NCI-H2196 treated with DMSO at 0.1 percent for 48 hours (cell line): Measurements from ENCODE around the gene CALM3.
"Not testable (repeated sequence)": the region's sequence is repeated elsewhere in the genome, so short reads cannot be mapped to it uniquely, and the experiment has no call there.

Experiments
- DNase-seq: peaks from one replicate; lab custom pipeline; 2025; ENCODE audit not compliant: unreplicated experiment; lab: John Stamatoyannopoulos, UW

Gene CALM3

GRCh38 chr19:46601318-46602224, at the start of gene CALM3:
CALM3 (plus strand) TSS chr19:46601330; CDS start chr19:46601435, 105 bp downstream.
- no peak for DNase-seq

- DNase-seq: no peak
These were observed 48.2 kb upstream of the CALM3 start for GRCh38 chr19:46552891-46553290.

DNA sequence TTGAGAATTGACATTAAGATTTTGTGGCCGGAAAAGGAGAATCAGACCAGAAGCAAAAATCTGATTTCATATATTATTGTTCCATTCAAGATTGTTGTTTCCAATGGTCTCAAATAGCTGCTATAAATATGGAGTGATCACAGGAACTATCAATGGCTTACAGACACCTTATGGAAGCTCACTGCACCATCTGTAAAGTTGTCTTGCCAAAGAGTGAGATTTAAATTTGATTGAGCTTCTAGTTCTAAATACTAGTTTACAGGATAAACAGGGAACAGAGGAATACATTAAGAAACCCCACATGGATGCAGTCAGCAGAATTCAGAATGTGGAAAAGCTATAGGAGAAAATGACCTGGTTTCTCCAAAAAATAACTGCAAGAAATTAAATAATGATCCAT, 47.0 kb upstream of the CALM3 start:
- no peak for DNase-seq

- no peak for DNase-seq
These were observed 45.4 kb upstream of the CALM3 start for GRCh38 chr19:46555628-46556280.

- DNase-seq: not testable (repeated sequence)
These were observed 44.7 kb upstream of the CALM3 start for GRCh38 chr19:46556471-46556870.

DNA sequence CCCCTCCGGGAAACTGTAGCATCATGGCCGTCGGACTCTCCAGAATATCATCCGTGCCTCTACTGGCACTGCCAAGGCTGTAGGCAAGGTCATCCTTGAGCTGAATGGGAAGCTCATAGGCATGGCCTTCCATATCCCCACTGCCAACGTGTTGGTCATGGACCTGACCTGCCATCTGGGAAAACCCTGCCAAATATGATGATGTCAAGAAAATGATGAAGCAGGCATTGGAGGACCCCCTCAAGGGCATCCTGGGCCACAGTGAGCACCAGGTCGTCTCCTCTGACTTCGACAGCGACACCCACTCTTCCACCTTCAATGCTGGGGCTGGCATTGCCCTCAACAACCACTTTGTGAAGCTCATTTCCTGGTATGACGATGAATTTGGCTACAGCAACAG, 41.9 kb upstream of the CALM3 start:
- DNase-seq: no peak

DNA sequence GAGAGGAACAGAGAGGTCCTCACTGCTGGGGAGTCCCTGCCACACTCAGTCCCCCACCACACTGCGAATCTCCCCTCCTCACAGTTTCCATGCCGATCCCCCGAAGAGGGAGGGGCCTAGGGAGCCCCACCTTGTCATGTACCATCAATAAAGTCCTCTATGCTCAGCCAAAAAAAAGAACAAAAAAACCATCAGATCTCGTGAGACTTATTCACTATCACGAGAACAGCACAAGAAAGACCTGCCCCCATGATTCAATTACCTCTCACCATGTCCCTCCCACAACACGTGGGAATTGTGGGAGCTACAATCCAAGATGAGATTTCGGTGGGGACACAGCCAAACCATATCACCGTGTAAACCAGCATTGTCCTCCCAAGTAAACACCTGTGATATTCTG, 41.5 kb upstream of the CALM3 start:
- not testable (repeated sequence) for DNase-seq

GRCh38 chr19:46564701-46565100, 36.4 kb upstream of the CALM3 start:
- no peak for DNase-seq

DNA sequence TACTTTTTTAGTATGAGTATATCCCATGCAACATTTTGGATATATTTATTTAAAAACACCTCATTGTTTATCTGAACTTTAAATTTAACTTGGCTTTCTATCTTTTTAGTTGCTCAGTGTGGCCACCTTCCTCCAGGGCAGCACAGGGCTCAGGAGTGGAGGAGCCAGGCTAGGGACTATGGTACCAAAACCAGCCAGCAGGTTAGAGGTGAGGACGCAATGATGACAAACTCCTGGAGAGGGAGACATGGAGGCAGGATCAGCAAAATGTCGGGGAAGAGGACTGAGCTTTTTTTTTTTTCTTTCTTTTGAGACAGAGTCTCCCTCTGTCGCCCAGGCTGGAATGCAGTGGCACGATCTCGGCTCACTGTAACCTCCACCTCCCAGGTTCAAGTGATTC, 29.6 kb upstream of the CALM3 start:
- no peak for DNase-seq

DNA sequence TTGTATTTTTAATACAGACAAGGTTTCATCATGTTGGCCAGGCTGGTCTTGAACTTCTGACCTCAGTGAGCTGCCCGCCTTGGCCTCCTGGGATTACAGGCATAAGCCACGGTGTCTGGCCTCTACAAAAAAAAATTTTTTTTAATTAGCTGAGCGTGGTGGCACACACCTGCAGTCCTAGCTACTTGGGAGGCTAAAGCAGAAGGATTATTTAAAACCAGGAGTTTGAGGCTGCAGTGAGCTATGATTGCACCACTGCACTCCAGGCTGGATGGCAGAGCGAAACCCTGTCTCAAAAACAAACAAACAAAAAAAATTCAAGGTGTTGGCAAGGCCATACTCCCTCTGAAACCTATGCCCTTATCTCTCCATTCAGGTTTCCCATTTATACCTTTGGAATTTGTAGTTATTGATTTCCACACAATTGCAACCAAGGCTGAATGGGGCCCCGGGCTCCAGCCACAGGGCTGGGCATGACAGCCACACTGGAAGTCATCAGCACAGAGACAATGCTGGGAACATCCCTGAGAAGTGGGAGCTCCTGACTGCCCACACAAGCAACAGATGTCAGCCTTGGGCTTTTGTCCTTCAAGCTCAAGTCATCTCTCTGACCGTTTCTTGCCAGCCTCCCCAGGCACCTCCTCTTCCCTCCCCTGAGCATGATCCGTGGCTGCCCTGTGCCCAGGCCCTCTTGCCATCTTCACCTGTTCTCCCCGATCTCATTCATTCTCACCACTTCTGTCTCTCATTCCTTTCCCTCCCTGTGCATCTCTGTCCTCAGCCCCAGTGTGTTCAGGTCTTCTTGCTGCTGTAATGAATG, 27.2 kb upstream of the CALM3 start:
- no peak for DNase-seq

- DNase-seq: no peak
These were observed 26.6 kb upstream of the CALM3 start for GRCh38 chr19:46574533-46574932.

DNA sequence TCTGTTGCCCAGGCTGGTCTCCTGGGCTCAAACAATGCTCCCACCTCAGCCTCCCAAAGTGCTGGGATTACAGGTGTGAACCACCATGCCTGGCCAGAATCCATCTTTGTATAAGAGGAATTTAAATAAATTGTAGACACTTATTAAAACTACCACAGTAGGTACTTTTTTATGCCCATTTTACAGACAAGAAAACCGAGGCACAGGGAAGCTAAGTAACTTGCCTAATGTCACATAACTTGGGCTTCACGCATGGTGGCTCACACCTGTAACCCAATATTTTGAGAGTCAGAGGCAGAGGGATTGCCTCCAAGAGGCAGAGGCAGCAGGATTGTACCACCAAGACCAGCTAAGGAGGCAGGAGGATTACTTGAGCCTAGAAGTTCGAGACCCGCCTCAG, 22.7 kb upstream of the CALM3 start:
- DNase-seq: no peak

GRCh38 chr19:46579361-46579879, 21.7 kb upstream of the CALM3 start:
- DNase-seq: no peak

DNA sequence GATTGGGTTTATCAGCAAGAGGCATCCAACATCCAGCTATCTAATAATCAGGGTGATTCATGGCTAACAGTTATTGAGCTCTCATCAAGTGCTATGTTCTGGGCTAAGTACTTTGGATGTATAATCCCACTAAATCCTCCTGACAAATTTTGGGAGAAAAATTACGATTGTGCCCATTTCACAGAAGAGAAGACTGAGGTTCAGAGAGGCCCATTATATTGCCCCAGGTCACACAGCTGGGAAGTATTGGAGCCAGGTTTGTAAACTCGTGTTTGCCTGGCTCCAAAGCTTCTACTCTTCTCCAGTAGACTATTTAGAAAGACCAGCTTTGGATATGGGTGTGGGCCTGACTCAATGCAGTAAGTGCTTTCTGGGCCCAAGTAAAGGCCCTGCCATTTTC, 20.9 kb upstream of the CALM3 start:
- no peak for DNase-seq

GRCh38 chr19:46585539-46585938, 15.6 kb upstream of the CALM3 start:
- DNase-seq: no peak

DNA sequence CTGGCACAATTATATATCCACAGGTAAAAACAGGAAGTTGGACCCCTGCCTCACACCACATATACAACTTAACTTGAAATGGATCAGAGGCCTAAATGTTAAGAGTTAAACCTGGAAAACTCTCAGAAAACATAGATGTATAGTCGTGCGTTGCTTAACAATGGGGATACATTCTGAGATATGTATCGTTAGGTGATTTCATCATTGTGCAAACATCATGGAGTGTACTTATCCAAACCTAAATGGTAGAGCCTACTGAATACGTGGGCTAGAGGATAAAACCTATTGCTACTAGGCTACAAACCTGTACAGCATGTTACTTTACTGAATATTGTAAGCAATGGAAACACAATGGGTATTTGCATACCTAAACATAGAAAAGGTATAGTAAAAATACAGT, 14.8 kb upstream of the CALM3 start:
- DNase-seq: no peak

- no peak for DNase-seq
These were observed 13.3 kb upstream of the CALM3 start for GRCh38 chr19:46587861-46588260.

DNA sequence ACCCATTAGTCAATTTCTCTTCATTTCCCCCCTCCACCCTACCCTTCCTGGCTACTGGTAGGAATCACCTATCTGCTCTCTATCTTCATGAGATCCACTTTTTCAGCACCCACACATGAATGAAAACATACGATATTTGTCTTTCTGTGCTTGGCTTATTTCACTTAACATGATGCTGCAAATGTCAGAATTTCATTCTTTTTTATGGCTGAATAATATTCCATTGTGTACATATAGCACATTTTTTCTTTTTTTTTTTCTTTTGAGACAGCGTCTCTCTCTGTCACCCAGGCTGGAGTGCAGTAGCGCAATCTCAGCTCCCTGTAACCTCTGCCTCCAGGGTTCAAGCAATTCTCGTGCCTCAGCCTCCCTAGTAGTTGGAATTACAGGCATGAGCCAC, 9.9 kb upstream of the CALM3 start:
- DNase-seq: no peak

GRCh38 chr19:46591870-46592269, 9.3 kb upstream of the CALM3 start:
- DNase-seq: no peak

DNA sequence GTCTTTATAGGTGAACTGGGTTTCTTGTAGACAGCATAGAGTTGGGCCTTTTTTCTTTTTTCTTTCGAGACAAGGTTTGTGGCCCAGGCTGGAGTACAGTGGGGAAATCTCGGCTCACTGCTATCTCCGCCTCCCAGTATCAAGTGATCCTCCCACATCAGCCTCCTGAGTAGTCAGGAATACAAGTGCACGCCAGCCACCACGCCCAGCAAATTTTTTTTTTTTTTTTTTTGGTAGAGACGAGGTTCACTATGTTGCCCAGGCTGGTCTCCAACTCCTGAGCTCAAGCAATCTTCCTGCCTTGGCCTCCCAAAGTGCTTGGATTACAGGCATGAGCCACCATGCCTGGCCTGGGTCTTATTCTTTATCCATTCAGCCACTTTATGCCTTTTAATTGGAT, 5.1 kb upstream of the CALM3 start:
- DNase-seq: no peak

DNA sequence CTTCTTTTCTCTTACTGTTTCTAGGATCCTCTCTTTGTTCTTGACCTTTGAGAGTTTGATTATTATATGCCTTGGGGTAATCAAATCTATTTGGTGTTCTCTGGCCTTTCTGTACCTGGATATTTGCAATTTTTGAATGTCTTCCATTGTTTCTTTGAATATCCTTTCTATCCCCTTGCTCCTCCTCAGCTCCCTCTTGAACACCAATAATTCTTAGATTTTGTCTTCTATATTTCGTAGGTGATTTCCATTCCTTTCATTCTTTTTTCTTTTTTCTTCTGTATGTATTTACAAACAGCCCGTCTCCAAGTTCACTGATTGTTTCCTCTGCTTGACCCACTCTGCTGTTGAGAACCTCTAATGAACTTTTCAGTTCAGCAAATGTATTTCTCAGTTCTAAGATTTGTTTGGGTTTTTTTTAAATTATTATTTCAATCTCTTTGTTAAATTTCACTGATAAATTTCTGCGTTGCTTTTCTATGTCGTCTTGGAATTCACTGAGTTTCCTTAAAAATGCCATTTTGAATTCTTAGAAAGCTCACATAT, 2.7 kb upstream of the CALM3 start:
- DNase-seq: no peak
